Measurements from ENCODE around the gene DNAH14. TPM values are rescaled to one million over a fixed set of nuclear protein-coding genes. Genes with fewer than 3 reads are reported as not detected.

DNAH14 gene
- polyA plus RNA-seq, 1 donor (not counting 4 experiments of a cell fraction or from before 2014, with no cell fraction given): 6.4 TPM

- no peaks in the 10 kb centered on the region for H3K4me1 ChIP-seq (ENCODE audit: control insufficient read depth, extremely low read depth, insufficient read depth, low read length)
- DNase-seq (ENCODE audit: low read depth, low spot score): no peak
- H3K9me3 ChIP-seq (ENCODE audit: control insufficient read depth, low read depth, low read length): no peaks in the 10 kb centered on the region
- H3K4me3 ChIP-seq (ENCODE audit: control insufficient read depth in 2 of 3, extremely low read depth in 1 of 3, insufficient read depth in 2 of 3, low read depth in 1 of 3, low read length in 3 of 3): no peak overlapping the region
- no peak overlapping the region for H2AFZ ChIP-seq (ENCODE audit: control insufficient read depth, low read length)
- no peak overlapping the region for H3K9ac ChIP-seq (ENCODE audit: control insufficient read depth, extremely low read depth, insufficient read depth, low read length)
- H4K20me1 ChIP-seq (ENCODE audit: control insufficient read depth, extremely low read depth, insufficient read depth, low read length): no peaks in the 10 kb centered on the region
- no peak overlapping the region for H3K27ac ChIP-seq (ENCODE audit: control insufficient read depth, insufficient read depth, low read length)
- dilution Hi-C loops (cut with MboI; ENCODE audit: extremely low pct_ligation_motif_present, low sequenced_read_pairs): no loop called here
- no peak overlapping the region for H3K4me2 ChIP-seq (ENCODE audit: control insufficient read depth, extremely low read depth, insufficient read depth, low read depth, low read length)
- no peak for FAIRE-seq
- H3K79me2 ChIP-seq (ENCODE audit: control insufficient read depth, insufficient read depth, low read length): no peaks in the 10 kb centered on the region
- no peaks in the 10 kb centered on the region for H3K9me1 ChIP-seq (ENCODE audit: control insufficient read depth, extremely low read depth, insufficient read depth, low read length)
- TF ChIP-seq EZH2 (IDR thresholded peaks at IDR 0.05; ENCODE audit: low read length) (no peak), CTCF (optimal IDR thresholded peaks at IDR 0.05 in 1 of 3, IDR thresholded peaks at IDR 0.05 in 1 of 3, conservative IDR thresholded peaks at IDR 0.05 in 1 of 3; ENCODE audit: extremely low read depth in 1 of 3, insufficient read depth in 2 of 3, low read length in 3 of 3) (no peak)
- no peaks in the 10 kb centered on the region for H3K27me3 ChIP-seq (ENCODE audit: control insufficient read depth, extremely low read depth, insufficient read depth, low read length)
- no peaks in the 10 kb centered on the region for H3K36me3 ChIP-seq (ENCODE audit: control insufficient read depth in 2 of 2, extremely low read depth in 1 of 2, insufficient read depth in 2 of 2, low read length in 2 of 2)
Observed at GRCh38 chr1:225070972-225071371, 141.5 kb downstream of the DNAH14 start.

GRCh38 chr1:225097175-225097574 lies 167.7 kb downstream of the DNAH14 start:
- H3K9ac ChIP-seq (ENCODE audit: control insufficient read depth, extremely low read depth, insufficient read depth, low read length): no peak overlapping the region
- DNase-seq (ENCODE audit: low read depth, low spot score) (no peak), FAIRE-seq (no peak)
- H2AFZ ChIP-seq (ENCODE audit: control insufficient read depth, low read length): no peak overlapping the region
- no peak overlapping the region for H3K27ac ChIP-seq (ENCODE audit: control insufficient read depth, insufficient read depth, low read length)
- H3K36me3 ChIP-seq (ENCODE audit: control insufficient read depth in 2 of 2, extremely low read depth in 1 of 2, insufficient read depth in 2 of 2, low read length in 2 of 2): no peaks in the 10 kb centered on the region
- H3K27me3 ChIP-seq (ENCODE audit: control insufficient read depth, extremely low read depth, insufficient read depth, low read length): no peaks in the 10 kb centered on the region
- no peak overlapping the region for H3K4me3 ChIP-seq (ENCODE audit: control insufficient read depth in 2 of 3, extremely low read depth in 1 of 3, insufficient read depth in 2 of 3, low read depth in 1 of 3, low read length in 3 of 3)
- no peaks in the 10 kb centered on the region for H3K79me2 ChIP-seq (ENCODE audit: control insufficient read depth, insufficient read depth, low read length)
- no peak overlapping the region for H3K4me2 ChIP-seq (ENCODE audit: control insufficient read depth, extremely low read depth, insufficient read depth, low read depth, low read length)
- H3K9me3 ChIP-seq (ENCODE audit: control insufficient read depth, low read depth, low read length): no peaks in the 10 kb centered on the region
- no peaks in the 10 kb centered on the region for H4K20me1 ChIP-seq (ENCODE audit: control insufficient read depth, extremely low read depth, insufficient read depth, low read length)
- H3K4me1 ChIP-seq (ENCODE audit: control insufficient read depth, extremely low read depth, insufficient read depth, low read length): no peaks in the 10 kb centered on the region
- no peaks in the 10 kb centered on the region for H3K9me1 ChIP-seq (ENCODE audit: control insufficient read depth, extremely low read depth, insufficient read depth, low read length)
- dilution Hi-C loops (cut with MboI; ENCODE audit: extremely low pct_ligation_motif_present, low sequenced_read_pairs): no loop called here
- TF ChIP-seq CTCF (optimal IDR thresholded peaks at IDR 0.05 in 1 of 3, IDR thresholded peaks at IDR 0.05 in 1 of 3, conservative IDR thresholded peaks at IDR 0.05 in 1 of 3; ENCODE audit: extremely low read depth in 1 of 3, insufficient read depth in 2 of 3, low read length in 3 of 3): no peak
- TF ChIP-seq EZH2 (IDR thresholded peaks at IDR 0.05; ENCODE audit: low read length): no peak
